ENCODE results near the gene ARHGAP24.

DNA sequence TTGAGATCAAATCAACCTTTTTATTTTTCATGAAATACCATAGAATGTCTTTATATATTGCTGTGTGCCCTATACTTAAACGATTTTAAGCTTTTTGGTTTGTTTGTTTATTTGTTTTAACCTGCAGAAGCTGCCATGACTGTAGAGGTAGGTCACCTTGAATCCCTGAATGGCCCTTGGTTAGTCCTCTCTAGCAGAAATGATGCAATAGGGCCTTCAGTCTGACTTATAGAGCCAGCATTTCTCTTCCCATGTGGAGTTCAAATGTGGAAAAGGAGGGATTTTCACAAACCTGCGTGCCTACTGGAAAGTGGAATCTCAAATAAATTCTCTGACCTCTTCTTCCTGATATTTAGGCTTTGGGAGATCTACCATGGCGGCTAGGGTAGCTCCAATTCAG, 557.0 kb downstream of the ARHGAP24 start:
- TF ChIP-seq, protein P1, sequence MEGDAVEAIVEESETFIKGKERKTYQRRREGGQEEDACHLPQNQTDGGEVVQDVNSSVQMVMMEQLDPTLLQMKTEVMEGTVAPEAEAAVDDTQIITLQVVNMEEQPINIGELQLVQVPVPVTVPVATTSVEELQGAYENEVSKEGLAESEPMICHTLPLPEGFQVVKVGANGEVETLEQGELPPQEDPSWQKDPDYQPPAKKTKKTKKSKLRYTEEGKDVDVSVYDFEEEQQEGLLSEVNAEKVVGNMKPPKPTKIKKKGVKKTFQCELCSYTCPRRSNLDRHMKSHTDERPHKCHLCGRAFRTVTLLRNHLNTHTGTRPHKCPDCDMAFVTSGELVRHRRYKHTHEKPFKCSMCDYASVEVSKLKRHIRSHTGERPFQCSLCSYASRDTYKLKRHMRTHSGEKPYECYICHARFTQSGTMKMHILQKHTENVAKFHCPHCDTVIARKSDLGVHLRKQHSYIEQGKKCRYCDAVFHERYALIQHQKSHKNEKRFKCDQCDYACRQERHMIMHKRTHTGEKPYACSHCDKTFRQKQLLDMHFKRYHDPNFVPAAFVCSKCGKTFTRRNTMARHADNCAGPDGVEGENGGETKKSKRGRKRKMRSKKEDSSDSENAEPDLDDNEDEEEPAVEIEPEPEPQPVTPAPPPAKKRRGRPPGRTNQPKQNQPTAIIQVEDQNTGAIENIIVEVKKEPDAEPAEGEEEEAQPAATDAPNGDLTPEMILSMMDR (conservative IDR thresholded peaks at IDR 0.05 in 1 of 2, IDR thresholded peaks at IDR 0.05 in 1 of 2; ENCODE audit: low read depth in 1 of 2, low read length in 2 of 2), result no peak
- TF ChIP-seq EZH2 (IDR thresholded peaks at IDR 0.05; ENCODE audit: low read length, missing control alignments), result no peak
